Tibial nerve (tissue), 4 donors: ENCODE results near the gene JRKL. TPM values are rescaled to one million over a fixed set of nuclear protein-coding genes. Genes with fewer than 3 reads are reported as not detected.

Source experiments
- DNase-seq, 2 donors: peaks; one replicate each; pipeline ENCODE4 v3.0.0-alpha.2; 2019; ENCODE audit warnings: low spot score in 2 of 2
- H3K27ac ChIP-seq, 4 donors: fragments of 200-600 bp; sonication (generic) in 3 of 4; one replicate each; pipeline ENCODE4 v1.5.1; 2017 to 2019; ENCODE audit warnings: mild to moderate bottlenecking in 1 of 4
- H3K27me3 ChIP-seq, 2 donors: fragments of 200-600 bp; sonication (generic) in 1 of 2; one replicate each; pipeline versions ENCODE4 v1.5.1 to v1.6.0; 2017 to 2019
- H3K36me3 ChIP-seq, 3 donors: fragments of 200-600 bp; sonication (generic); one replicate each; pipeline ENCODE4 v1.5.1; 2018 to 2019
- H3K4me1 ChIP-seq, 4 donors: fragments of 200-600 bp; sonication (generic) in 3 of 4; one replicate each; pipeline ENCODE4 v1.5.1; 2017 to 2019
- H3K4me3 ChIP-seq, 4 donors: fragments of 200-600 bp; sonication (generic) in 3 of 4; one replicate each; pipeline ENCODE4 v1.5.1; 2017 to 2019; ENCODE audit warnings: mild to moderate bottlenecking in 1 of 4, moderate library complexity in 1 of 4
- H3K9me3 ChIP-seq, 4 donors: fragments of 200-600 bp; sonication (generic) in 3 of 4; one replicate each; pipeline ENCODE4 v1.5.1; 2017 to 2019
- EP300 ChIP-seq, 2 donors: sonication (generic); formaldehyde crosslinking; IDR thresholded peaks; one replicate each; pipeline ENCODE4 v1.6.1; 2017; ENCODE audit warnings: antibody characterized with exemption in 2 of 2, mild to moderate bottlenecking in 1 of 2
- POLR2A ChIP-seq, 2 donors: fragments of 450-650 bp; IDR thresholded peaks; one replicate each; pipeline ENCODE4 v1.6.1; 2017; ENCODE audit warnings: antibody characterized with exemption in 2 of 2, mild to moderate bottlenecking in 2 of 2, moderate library complexity in 2 of 2
- WGBS, 2 donors: methylation state at CpG; one replicate each; pipeline ENCODE4 v1.1.5; 2018; 5-methylcytosine and 5-hydroxymethylcytosine counted together
- total RNA-seq, 4 donors: library from RNA; depleted of rRNA; stranded (reverse); fragments of >200 nt; gene quantifications; one replicate each; pipeline ENCODE4 v1.1.0, GENCODE V29; 2016
- TF ChIP-seq, protein P1 (sequence below), 5 experiments: fragments of 200-600 bp in 3 of 5; fragments of 450-650 bp in 2 of 5; sonication (generic) in 3 of 5; IDR thresholded peaks; one replicate each; pipeline ENCODE4 v1.5.1; 2016 to 2019; ENCODE audit warnings: antibody characterized with exemption in 5 of 5, mild to moderate bottlenecking in 3 of 5, moderate library complexity in 2 of 5

The JRKL gene
- total RNA-seq, 4 donors from 2014 or later = 5.9 to 10.5 (median 8.2) TPM

GRCh38 chr11:96342961-96343711, 46.7 kb upstream of the JRKL start, which contains the start of gene MAML2:
Gene MAML2 (minus strand): TSS chr11:96343195. CDS start chr11:96341895, 1,300 bp downstream.
- TF ChIP-seq POLR2A (IDR thresholded peaks at IDR 0.05) (no peak), EP300 (IDR thresholded peaks at IDR 0.05) (peak; percentile 34 to 90)
- TF ChIP-seq, protein P1, sequence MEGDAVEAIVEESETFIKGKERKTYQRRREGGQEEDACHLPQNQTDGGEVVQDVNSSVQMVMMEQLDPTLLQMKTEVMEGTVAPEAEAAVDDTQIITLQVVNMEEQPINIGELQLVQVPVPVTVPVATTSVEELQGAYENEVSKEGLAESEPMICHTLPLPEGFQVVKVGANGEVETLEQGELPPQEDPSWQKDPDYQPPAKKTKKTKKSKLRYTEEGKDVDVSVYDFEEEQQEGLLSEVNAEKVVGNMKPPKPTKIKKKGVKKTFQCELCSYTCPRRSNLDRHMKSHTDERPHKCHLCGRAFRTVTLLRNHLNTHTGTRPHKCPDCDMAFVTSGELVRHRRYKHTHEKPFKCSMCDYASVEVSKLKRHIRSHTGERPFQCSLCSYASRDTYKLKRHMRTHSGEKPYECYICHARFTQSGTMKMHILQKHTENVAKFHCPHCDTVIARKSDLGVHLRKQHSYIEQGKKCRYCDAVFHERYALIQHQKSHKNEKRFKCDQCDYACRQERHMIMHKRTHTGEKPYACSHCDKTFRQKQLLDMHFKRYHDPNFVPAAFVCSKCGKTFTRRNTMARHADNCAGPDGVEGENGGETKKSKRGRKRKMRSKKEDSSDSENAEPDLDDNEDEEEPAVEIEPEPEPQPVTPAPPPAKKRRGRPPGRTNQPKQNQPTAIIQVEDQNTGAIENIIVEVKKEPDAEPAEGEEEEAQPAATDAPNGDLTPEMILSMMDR (IDR thresholded peaks at IDR 0.05) = peak; percentile 86 to 99 (median 94)
- H3K27me3 ChIP-seq = no peaks in the 10 kb centered on the region
- 7% methylated on average over 31 of the region's 31 CpGs for WGBS, 2 donors
- peaks cover 0 to 8% (median 0%) of the 10 kb centered on the region in 4 donors for H3K9me3 ChIP-seq
- peak within 1 kb of the TSS; percentile 83 to 93 (median 88) for H3K27ac ChIP-seq
- H3K4me1 ChIP-seq = peaks cover 0 to 39% (median 27%) of the 10 kb centered on the region in 4 donors
- H3K4me3 ChIP-seq = peak within 1 kb of the TSS; percentile 53 to 70 (median 60)
- H3K36me3 ChIP-seq = no peaks in the 10 kb centered on the region
- peak; percentile 86 to 87 for DNase-seq

- Histone ChIP-seq H3K27ac (no peak overlapping the region), H3K9me3 (no peaks in the 10 kb centered on the region), H3K36me3 (peaks cover 0 to 78% (median 0%) of the 10 kb centered on the region in 3 donors), H3K4me3 (no peak overlapping the region), H3K27me3 (no peaks in the 10 kb centered on the region), H3K4me1 (no peaks in the 10 kb centered on the region)
- TF ChIP-seq, protein P1 (IDR thresholded peaks at IDR 0.05) = no peak
- TF ChIP-seq POLR2A (IDR thresholded peaks at IDR 0.05) (no peak), EP300 (IDR thresholded peaks at IDR 0.05) (no peak)
- no peak for DNase-seq
- WGBS, 2 donors = 91 to 93% methylated on average over 4 of the region's 4 CpGs
Observed at GRCh38 chr11:96356848-96357247, 33.0 kb upstream of the JRKL start.

- no peaks in the 10 kb centered on the region for H3K27me3 ChIP-seq
- H3K4me1 ChIP-seq = no peaks in the 10 kb centered on the region
- H3K9me3 ChIP-seq = no peaks in the 10 kb centered on the region
- no peak overlapping the region for H3K4me3 ChIP-seq
- H3K36me3 ChIP-seq = peaks cover 0 to 69% (median 0%) of the 10 kb centered on the region in 3 donors
- no peak overlapping the region for H3K27ac ChIP-seq
- no peak for TF ChIP-seq EP300 (IDR thresholded peaks at IDR 0.05)
- no peak for TF ChIP-seq POLR2A (IDR thresholded peaks at IDR 0.05)
- TF ChIP-seq, protein P1 (IDR thresholded peaks at IDR 0.05) = no peak
- no peak for DNase-seq
- 92% methylated on average over 1 of the region's 1 CpG for WGBS, 2 donors
Observed at GRCh38 chr11:96357794-96358193, 32.0 kb upstream of the JRKL start.

DNA sequence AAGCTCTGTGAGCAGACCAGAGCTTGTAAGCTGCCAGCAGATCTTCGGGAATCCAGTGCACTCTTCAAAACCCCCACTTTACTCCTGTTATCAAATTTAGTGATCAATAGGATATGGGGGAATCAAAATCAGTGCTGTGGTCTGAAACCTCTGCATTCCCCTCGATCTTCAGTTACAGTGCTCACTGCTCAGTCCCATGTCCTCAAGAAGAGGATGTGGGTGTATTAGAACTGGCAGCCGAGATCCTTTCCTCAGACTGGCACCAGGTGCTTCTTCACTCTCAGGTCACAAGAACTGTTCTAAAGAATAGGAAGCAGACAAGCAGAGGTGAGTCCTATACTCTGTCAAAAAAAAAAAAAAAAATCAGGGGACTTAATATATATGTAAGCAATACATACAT, 31.5 kb upstream of the JRKL start:
- DNase-seq = no peak
- 91 to 96% methylated on average over 3 of the region's 3 CpGs for WGBS, 2 donors
- Histone ChIP-seq H3K27ac (no peak overlapping the region), H3K4me3 (no peak overlapping the region), H3K27me3 (no peaks in the 10 kb centered on the region), H3K36me3 (peaks cover 0 to 65% (median 0%) of the 10 kb centered on the region in 3 donors), H3K4me1 (no peaks in the 10 kb centered on the region), H3K9me3 (no peaks in the 10 kb centered on the region)
- TF ChIP-seq EP300 (IDR thresholded peaks at IDR 0.05) (no peak), POLR2A (IDR thresholded peaks at IDR 0.05) (no peak)

DNA sequence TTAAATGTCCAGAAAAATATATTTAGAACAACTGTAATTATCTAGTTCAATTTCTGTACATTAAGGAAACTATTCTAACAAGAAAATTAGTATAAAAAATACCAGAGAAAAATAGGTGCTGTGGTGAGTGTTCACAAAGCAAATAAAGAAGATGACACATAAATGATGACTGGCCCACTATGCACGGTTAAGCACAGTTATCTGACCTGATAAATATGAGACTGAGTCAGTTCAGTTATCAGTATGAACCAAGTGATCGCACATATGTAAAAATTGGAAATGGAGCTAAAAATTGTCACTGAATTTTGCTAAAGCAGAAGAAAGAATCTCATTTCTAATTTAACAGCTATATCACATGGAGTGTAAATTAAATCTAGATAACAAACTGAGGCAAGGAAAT, 28.0 kb upstream of the JRKL start:
- TF ChIP-seq, protein P1 (IDR thresholded peaks at IDR 0.05) = no peak
- TF ChIP-seq EP300 (IDR thresholded peaks at IDR 0.05) = no peak
- no peak for TF ChIP-seq POLR2A (IDR thresholded peaks at IDR 0.05)
- DNase-seq = no peak
- 87 to 89% methylated on average over 2 of the region's 2 CpGs for WGBS, 2 donors
- H3K9me3 ChIP-seq = no peaks in the 10 kb centered on the region
- H3K27me3 ChIP-seq = no peaks in the 10 kb centered on the region
- no peak overlapping the region for H3K27ac ChIP-seq
- H3K4me1 ChIP-seq = no peaks in the 10 kb centered on the region
- no peak overlapping the region for H3K4me3 ChIP-seq
- H3K36me3 ChIP-seq = peaks cover 0 to 52% (median 0%) of the 10 kb centered on the region in 3 donors
